Lower leg skin (tissue), 3 donors: ENCODE measurements around the gene CIAO3.

Experiments used
- POLR2A ChIP-seq, 2 donors: fragments of 450-650 bp; IDR thresholded peaks; one replicate each; pipeline ENCODE4 v1.6.1; 2016 to 2017; ENCODE audit warnings: antibody characterized with exemption in 2 of 2, mild to moderate bottlenecking in 1 of 2, moderate library complexity in 1 of 2
- TF ChIP-seq, protein P1 (sequence below), 3 donors: fragments of 450-650 bp; IDR thresholded peaks; one replicate each; pipeline ENCODE4 v1.5.1; 2016; ENCODE audit warnings: antibody characterized with exemption in 3 of 3, mild to moderate bottlenecking in 3 of 3, moderate library complexity in 2 of 3

DNA sequence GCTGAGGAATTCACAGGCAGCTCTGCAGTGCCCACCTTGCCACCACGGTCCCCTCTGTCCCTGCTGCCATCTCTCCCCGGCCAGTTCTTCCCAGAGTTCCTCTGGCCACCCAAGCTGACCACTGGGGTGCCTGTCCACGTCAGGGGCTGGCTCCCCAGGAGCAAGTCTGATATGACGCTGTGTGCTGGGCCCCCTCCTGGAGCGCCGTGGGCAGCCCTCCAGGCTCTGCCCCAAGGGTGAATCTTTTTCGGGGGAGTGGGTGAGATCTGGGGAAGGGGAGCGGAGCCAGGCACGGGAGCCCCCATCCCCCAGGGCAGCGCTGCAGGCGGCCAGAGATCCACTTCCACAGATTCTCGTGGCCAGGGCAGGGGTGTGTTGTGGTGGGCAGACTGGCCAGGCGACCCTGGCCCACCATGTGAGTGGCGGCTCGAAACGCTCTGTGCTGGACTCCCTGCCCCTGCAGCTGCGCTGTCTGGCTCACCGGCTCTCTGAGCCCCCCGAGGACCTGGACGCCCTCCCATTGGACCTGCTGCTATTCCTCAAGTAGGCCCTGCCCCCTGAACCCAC lies 23.5 kb upstream of the CIAO3 start:
- TF ChIP-seq, protein P1, sequence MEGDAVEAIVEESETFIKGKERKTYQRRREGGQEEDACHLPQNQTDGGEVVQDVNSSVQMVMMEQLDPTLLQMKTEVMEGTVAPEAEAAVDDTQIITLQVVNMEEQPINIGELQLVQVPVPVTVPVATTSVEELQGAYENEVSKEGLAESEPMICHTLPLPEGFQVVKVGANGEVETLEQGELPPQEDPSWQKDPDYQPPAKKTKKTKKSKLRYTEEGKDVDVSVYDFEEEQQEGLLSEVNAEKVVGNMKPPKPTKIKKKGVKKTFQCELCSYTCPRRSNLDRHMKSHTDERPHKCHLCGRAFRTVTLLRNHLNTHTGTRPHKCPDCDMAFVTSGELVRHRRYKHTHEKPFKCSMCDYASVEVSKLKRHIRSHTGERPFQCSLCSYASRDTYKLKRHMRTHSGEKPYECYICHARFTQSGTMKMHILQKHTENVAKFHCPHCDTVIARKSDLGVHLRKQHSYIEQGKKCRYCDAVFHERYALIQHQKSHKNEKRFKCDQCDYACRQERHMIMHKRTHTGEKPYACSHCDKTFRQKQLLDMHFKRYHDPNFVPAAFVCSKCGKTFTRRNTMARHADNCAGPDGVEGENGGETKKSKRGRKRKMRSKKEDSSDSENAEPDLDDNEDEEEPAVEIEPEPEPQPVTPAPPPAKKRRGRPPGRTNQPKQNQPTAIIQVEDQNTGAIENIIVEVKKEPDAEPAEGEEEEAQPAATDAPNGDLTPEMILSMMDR (IDR thresholded peaks at IDR 0.05): no peak
- no peak for TF ChIP-seq POLR2A (IDR thresholded peaks at IDR 0.05)
